ENCODE data around the gene CDC6.

CDC6 gene

DNA sequence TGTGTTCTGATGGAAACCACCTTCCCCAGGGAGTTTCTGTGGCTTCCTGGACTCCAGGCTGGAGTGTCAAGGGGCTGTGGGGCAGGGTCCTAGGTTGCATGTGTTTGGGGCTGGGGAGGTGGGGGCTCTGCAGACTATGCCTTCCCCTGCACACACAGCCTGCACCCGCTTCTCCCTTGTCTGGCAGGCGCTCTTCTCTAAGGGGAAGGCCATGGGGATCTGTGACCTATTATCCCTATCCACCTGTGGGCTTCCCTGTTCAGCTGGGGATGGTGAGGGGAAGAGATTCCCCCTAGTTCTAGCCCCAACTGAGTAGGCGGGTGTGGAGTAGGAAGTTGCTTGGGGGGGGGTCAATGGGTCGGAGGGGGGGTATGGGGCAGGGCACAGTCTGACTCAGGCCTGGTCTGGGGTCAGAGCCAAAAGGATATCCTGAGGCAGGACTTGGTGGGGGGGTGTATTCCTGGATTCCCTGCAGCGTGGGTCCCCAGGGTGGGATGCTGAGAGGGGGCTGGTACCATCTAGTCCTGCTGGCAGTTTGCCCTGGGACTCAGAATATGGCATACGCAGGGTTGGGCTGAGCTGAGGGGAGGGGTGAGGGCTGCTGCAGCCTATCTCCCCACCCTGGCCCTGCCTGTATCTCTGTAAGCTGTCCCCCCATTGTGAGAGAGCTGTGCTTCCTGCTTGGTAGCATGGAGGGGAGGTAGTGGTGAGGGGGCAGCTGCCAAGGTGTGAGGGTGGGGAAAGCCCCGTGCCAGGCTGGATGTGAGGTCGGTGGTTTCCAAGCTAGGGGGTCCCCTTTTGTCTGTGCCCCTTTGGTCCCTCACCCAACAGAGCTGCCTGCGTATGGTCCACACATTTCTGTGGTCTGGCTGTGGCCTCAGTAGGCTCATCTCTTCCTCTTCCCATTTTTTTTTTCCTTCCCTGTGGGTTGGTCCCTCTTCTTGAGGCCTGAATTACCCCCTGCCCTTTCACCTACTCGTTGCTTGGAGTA lies 36.0 kb downstream of the CDC6 start:
- DNase-seq (ENCODE audit: low read depth in 3 of 3), result no peak

- DNase-seq (ENCODE audit: low read depth in 3 of 3), result no peak
These were observed 37.7 kb downstream of the CDC6 start for GRCh38 chr17:40325156-40326013.

DNA sequence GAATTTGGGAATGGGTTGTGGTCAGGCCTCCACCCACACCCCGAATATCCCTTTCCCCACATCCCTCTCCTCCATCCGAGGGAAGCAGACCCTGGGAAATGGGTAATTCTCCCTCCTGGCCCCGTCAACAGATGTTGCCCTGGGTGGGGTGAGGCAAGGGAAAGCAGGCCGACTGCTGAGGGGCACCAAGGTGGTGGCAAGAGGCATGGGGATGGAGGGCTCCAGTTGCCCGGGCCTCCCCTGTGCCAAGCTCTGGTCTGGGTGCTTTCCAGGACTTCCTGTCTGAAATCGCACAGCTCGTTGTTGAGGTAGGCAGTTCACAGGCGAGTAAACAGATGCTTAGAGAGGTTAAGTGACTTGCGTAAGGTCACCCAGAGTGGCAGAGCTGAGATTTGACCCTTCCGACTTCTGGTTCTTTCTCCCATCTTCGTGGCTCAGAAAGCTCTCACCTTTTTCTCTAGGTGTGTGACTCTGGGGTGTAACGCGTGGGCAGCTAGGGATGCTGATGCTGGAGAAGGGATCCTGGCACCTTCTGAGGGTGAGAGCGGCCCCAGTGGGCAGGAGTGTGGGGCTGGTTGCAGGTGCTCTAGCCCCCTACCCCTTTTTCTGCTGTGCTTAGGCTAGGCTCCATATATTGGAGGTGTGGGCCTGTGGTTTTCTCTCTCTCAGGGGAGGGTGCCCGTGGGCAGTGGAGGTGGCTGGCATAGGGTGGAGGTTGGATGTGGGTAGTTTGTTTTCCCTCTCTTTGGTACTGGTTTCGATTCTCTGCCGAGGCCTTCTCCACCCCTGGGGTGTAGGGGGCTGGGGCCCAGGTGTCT lies 38.5 kb downstream of the CDC6 start:
- DNase-seq (ENCODE audit: low read depth in 3 of 3), result no peak

DNA sequence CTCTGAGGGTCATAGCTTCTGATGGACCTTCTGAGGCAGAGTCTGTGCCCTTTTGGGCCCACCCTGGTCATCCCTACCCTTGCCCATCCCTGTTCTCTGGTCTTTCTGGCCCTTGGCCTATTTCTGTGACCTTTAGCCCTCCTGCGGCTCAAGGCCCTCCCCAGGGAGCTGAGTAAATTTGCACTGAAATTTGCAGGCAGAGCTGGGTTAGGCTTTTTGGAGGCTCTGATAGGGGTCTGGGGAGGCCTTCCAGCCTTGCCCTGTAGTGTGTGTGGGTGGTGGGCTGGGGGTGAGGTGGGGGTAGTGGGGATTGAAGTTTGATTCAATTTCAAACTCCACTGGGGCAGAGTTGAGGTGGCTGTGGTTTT lies 39.1 kb downstream of the CDC6 start:
- DNase-seq (ENCODE audit: low read depth in 3 of 3), result no peak

GRCh38 chr17:40327244-40327729 lies 39.6 kb downstream of the CDC6 start:
- DNase-seq (ENCODE audit: low read depth in 3 of 3), result no peak

DNA sequence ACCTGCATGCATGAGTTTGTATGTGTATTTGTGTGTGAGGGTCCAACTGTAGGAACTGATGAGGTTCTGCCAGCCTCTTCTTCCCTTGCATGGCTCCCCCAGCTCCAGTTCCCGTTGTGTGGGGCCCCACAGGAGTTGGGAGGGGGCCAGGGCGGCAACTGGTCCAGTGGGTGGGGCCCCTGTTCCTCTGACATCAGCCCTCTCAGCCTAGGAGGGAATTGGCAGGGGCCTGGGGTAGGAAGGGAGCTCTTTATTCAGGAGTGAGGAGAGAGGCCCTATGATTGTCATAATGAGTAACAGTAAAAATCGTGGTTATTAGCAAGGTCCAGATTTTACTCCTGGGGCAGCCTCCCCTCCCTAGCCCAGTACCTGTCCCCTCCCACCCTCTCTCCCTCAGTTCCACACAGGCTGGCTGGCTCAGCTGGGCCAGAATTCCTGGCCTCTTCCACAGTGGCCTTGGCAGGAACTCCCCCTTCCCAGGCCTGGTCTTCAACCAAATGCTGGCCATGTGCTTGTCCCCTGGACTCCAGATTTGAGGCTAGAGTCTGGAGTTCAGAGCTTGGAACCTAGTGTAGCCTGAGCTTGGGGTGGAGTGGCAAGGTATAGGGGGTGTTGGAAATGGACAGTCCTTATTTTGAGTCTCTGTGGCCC lies 40.2 kb downstream of the CDC6 start:
- DNase-seq (ENCODE audit: low read depth in 3 of 3), result no peak

DNA sequence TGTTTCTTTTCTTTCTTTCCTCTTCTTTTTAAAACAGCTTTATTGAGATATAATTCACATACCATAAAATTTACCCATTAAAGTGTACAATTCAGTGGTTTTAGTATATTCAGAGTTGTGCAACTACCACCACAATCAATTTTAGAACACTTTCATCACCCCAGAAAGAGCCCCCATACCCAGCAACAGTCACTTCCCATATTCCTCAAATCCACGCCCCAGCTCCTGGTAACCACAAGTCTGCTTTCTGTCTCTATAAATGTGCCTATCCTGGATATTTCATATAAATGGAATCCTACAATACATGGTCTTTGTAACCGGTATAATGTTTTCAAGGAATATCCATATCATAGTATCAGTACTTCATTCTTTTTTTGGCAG lies 40.7 kb downstream of the CDC6 start:
- DNase-seq (ENCODE audit: low read depth in 3 of 3), result no peak

DNA sequence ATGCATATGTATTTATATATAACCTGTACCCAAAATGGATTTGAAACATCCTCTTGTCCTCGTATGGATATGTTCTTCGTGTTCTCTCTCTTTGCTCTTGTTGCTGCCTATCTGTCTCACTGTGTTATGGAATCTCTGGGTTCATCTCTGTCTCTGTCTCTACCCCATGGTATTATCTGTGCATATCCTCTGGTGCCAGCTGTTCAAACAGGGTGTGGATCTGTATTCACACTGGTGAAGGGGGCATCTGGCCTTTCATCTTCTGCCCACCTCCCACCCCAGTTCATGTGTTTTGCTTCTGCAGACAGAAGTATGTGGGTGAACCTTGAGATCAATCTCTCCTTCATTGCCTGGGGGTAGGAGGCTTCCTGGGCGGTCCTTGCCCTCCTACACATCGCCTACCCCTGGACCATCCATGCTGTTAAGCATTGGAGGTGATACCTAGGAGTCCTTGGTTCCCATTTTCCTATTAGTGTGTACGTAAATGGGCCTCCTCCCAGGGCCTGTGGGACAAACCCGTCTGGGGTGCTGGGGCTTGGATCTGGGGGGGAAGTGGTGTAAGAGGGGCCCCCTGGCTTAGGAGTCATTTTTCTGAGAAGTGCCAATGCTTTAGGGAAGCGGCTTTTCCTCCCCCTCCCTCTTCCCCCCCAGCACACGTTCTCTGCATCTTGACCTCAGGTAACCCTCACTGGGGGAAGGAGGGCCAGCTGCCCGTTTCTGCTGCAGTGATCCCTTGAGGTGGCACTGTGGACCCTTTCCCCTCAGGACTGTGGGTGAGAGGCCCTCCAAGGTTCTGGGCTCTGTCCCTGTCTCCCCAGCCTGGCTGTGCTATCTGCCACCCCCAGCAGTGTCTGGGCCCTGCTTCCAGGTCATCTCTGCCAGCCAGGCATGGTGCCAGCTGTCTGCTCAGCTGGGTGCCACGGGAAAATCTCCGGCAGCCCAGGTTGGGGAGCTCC lies 42.4 kb downstream of the CDC6 start:
- no peak for DNase-seq (ENCODE audit: low read depth in 3 of 3)

DNA sequence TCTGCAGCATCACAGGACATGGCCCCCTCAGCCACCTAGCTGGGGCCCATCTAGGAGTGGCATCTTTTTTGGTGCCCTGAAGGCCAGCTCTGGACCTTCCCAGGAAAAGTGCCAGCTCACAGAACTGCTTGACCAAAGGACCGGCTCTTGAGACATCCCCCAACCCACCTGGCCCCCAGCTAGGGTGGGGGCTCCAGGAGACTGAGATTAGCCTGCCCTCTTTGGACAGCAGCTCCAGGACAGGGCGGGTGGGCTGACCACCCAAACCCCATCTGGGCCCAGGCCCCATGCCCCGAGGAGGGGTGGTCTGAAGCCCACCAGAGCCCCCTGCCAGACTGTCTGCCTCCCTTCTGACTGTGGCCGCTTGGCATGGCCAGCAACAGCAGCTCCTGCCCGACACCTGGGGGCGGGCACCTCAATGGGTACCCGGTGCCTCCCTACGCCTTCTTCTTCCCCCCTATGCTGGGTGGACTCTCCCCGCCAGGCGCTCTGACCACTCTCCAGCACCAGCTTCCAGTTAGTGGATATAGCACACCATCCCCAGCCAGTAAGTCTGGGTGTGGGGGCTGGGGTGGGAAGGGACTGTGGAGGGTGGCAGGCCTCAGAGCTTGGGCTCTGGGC lies 43.3 kb downstream of the CDC6 start:
- DNase-seq (ENCODE audit: low read depth in 3 of 3), result no peak

DNA sequence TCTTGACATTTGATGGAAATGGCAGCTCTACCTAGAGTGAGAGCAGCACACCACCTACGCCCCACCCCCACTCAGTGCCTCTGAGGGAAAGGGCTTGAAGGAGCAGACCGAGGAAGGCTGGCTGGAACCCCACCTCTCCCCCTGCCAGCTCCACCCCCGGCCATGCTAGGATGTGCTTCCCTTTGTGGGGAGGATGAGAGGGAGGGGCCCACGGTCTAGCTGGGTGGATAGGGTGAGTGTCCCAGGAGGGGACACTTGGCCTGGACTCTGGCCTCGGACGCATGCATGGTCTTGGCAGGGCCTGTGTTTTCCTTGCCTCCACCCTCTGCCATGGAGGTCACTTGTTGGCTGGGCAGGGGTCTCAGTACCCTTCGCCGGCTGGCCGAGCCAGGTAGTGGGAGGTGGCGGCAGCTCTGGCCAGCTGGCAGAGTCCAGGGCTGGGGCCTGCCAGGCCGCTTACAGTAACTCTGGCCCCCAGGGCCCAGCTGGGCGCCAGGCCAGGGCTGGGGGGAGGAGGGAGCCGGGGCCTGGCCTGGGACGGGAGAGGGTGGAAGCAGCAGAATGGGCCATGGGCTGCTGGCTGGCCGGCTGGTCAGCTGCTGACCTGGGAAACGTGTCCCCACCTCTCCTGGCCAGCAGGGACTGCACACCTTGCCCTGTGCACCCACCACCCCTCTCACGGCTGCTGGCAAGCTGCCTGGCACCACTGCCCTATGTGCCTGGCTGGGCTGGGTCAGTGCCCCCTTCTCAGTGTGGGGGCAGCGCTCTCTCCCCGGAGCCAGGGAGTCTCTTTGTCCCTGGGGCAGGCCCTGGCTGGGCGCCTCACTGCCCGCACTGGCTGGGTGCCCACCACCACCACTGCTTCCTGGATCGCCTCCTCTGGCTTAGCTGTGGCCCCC lies 44.3 kb downstream of the CDC6 start:
- DNase-seq (ENCODE audit: low read depth in 3 of 3), result no peak

GRCh38 chr17:40333781-40334448 lies 46.2 kb downstream of the CDC6 start:
- no peak for DNase-seq (ENCODE audit: low read depth in 3 of 3)

- DNase-seq (ENCODE audit: low read depth in 3 of 3), result no peak
These were observed 47.9 kb downstream of the CDC6 start for GRCh38 chr17:40335620-40336019.

GRCh38 chr17:40337351-40337750 lies 49.7 kb downstream of the CDC6 start:
- no peak for DNase-seq (ENCODE audit: low read depth in 3 of 3)

DNA sequence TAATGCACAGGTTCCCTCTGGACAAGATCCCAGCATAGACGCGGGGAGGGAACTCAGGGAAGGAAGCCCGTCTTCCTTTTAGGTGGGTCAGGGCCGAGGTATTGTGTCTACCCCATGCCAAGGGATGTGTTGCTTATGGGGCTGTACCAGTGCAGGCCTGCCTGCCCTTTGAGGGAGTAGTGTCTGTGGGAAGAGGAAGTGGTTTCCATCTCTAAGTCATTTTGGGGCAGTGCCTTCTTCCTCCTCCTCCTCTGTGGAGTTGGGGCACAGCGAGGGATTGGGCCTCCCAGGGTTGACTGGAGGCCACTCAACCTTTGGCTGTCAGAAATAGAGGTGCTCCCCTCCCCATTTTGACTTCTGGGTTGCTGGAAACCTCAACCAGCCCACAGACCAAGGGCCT lies 50.4 kb downstream of the CDC6 start:
- DNase-seq (ENCODE audit: low read depth in 3 of 3), result no peak

GRCh38 chr17:40338941-40339649 lies 51.4 kb downstream of the CDC6 start:
- DNase-seq (ENCODE audit: low read depth in 3 of 3), result no peak

DNA sequence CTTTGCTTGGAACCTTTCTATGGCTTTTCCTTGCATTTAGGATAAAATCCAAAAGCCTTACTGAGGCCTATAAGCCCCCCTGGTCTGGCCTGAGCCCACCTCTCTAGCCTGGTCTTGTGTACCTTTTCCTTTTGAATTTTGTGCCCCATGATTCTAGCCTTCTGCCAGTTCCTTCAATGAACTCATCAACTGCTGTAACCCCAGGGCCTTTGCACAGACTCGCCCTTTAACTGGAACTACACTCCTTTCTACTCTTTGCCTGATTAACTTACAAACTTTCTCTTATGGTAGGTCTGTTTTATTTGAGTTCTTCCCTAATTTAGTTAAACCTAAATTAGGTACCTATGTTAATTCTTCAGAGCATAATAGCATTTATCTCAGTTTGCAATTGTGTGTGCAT lies 52.6 kb downstream of the CDC6 start:
- DNase-seq (ENCODE audit: low read depth in 3 of 3), result no peak
